K562 (cell line): Measurements from ENCODE around the gene NR3C1. TPM values are rescaled to one million over a fixed set of nuclear protein-coding genes. Genes with fewer than 3 reads are reported as not detected.

Experiments
- ATAC-seq: fragments of 200-7000 bp; cut with Tn5 transposase; 3 replicates; pipeline ENCODE4 v1.9.1; 2020; ENCODE audit warnings: moderate library complexity
- BruUV-seq: library from RNA; stranded (reverse); fragments of 400-500 nt; replicated peaks from 2 replicates; lab custom pipeline; 2021; lab: Mats Ljungman, UMichigan
- CTCF ChIA-PET: fragments of 300-600 bp; formaldehyde crosslinking; extraction: SDS; loops from one replicate; lab custom pipeline; 2021; ENCODE audit warnings: low intra/inter-chr PET ratio; lab: Yijun Ruan, JAX
- POLR2A ChIA-PET: fragments of 300-600, 350-650 bp; sonication (Branson Sonifier 250); formaldehyde crosslinking; extraction: SDS; loops from one replicate; lab custom pipeline; 2021; ENCODE audit warnings: antibody characterized with exemption, inconsistent platforms; lab: Yijun Ruan, JAX
- DNase-seq, 4 experiments: peaks; one replicate each; pipeline versions ENCODE4 v3.0.0 to v3.0.0-alpha.2; 2011 to 2018; ENCODE audit warnings: low spot score in 3 of 4, mixed read lengths in 3 of 4; ENCODE audit errors: extremely low read depth in 1 of 4
- FAIRE-seq: peaks from 2 replicates; lab custom pipeline; 2011; peaks lifted over from hg19 to GRCh38; lab: Jason Lieb, UNC
- H2AFZ ChIP-seq: 2 replicates; pipeline ENCODE4 v1.6.0; 2011; ENCODE audit warnings: low read depth, low read length, control low read depth, inconsistent platforms
- H3K27ac ChIP-seq: fragments of 200-600 bp; 3 replicates; pipeline ENCODE4 v1.8.0; 2011; ENCODE audit warnings: low read depth, mild to moderate bottlenecking, control low read depth, inconsistent platforms, low read length, moderate library complexity, mixed read lengths; ENCODE audit errors: extremely low read depth
- H3K27me3 ChIP-seq, 2 experiments: fragments of 300-600 bp in 1 of 2; 2 replicates in 1 of 2; 3 replicates in 1 of 2; pipeline versions ENCODE4 v1.6.0 to v1.8.0; 2011; ENCODE audit warnings: inconsistent platforms in 2 of 2, low read length in 2 of 2, mild to moderate bottlenecking in 1 of 2, mixed read lengths in 1 of 2, moderate library complexity in 1 of 2; ENCODE audit not compliant: control insufficient read depth in 2 of 2, insufficient read depth in 2 of 2
- H3K36me3 ChIP-seq: fragments of 300-600 bp; 3 replicates; pipeline ENCODE4 v1.8.0; 2011; ENCODE audit warnings: mild to moderate bottlenecking, low read length, inconsistent platforms; ENCODE audit not compliant: control insufficient read depth, insufficient read depth
- H3K4me1 ChIP-seq, 2 experiments: fragments of 200-600 bp in 1 of 2; replicated peaks in 1 of 2; 2 replicates in 1 of 2; 3 replicates in 1 of 2; pipeline versions ENCODE4 v1.5.1 to v1.8.0; 2011; ENCODE audit warnings: inconsistent platforms in 2 of 2, low read length in 2 of 2, mild to moderate bottlenecking in 1 of 2, mixed read lengths in 1 of 2, moderate library complexity in 1 of 2; ENCODE audit not compliant: control insufficient read depth in 2 of 2, insufficient read depth in 2 of 2
- H3K4me2 ChIP-seq: 2 replicates; pipeline ENCODE4 v1.6.1; 2011; ENCODE audit warnings: low read length, control low read depth, inconsistent platforms, mixed read lengths; ENCODE audit not compliant: insufficient read depth
- H3K4me3 ChIP-seq: fragments of 200-600 bp; sonication (generic), shearing (Covaris generic); 2 replicates; pipeline ENCODE4 v1.5.1; 2016; ENCODE audit warnings: control low read depth, inconsistent platforms
- H3K79me2 ChIP-seq: fragments of 200-600 bp; 3 replicates; pipeline ENCODE4 v1.8.0; 2011; ENCODE audit warnings: low read length, inconsistent platforms; ENCODE audit not compliant: control insufficient read depth, insufficient read depth
- H3K9ac ChIP-seq, 2 experiments: 2 replicates each; pipeline versions ENCODE4 v1.6.0 to v1.6.1; 2011; ENCODE audit warnings: low read depth in 2 of 2, low read length in 2 of 2, control low read depth in 1 of 2, inconsistent platforms in 1 of 2, mild to moderate bottlenecking in 1 of 2, mixed read lengths in 1 of 2; ENCODE audit not compliant: insufficient read depth in 1 of 2
- H3K9me1 ChIP-seq: one replicate; pipeline ENCODE4 v1.6.0; 2011; ENCODE audit warnings: inconsistent platforms, mild to moderate bottlenecking, low read length, moderate library complexity; ENCODE audit not compliant: control insufficient read depth, insufficient read depth
- H3K9me3 ChIP-seq: replicated peaks from 2 replicates; pipeline ENCODE4 v1.5.1; 2011; ENCODE audit warnings: low read depth, low read length, inconsistent platforms; ENCODE audit not compliant: control insufficient read depth, insufficient read depth
- H4K20me1 ChIP-seq: replicated peaks from 2 replicates; pipeline ENCODE4 v1.6.1; 2011; ENCODE audit warnings: low read length, inconsistent platforms, mixed read lengths; ENCODE audit not compliant: control insufficient read depth, insufficient read depth
- MEF2D ChIP-seq: conservative IDR thresholded peaks from 2 replicates; pipeline ENCODE4 v1.6.1; 2016; ENCODE audit warnings: low read depth, missing genetic modification characterization, missing compliant biosample characterization
- RBM15 ChIP-seq: fragments of 200-400 bp; formaldehyde crosslinking; IDR thresholded peaks from 2 replicates; pipeline ENCODE4 v1.6.1; 2018; ENCODE audit warnings: mild to moderate bottlenecking, low read length, moderate library complexity; ENCODE audit not compliant: insufficient read depth
- YY1 ChIP-seq, 3 experiments: IDR thresholded peaks; 2 replicates each; pipeline ENCODE4 v1.6.1; 2011; ENCODE audit warnings: low read length in 2 of 3, mild to moderate bottlenecking in 2 of 3, moderate library complexity in 2 of 3, borderline replicate concordance in 1 of 3, control low read depth in 1 of 3, low read depth in 1 of 3; ENCODE audit not compliant: insufficient read depth in 3 of 3, insufficient replicate concordance in 2 of 3, control insufficient read depth in 1 of 3, insufficient read length in 1 of 3; ENCODE audit errors: extremely low read depth in 1 of 3
- ZC3H4 ChIP-seq: sonication (generic); formaldehyde crosslinking; IDR thresholded peaks from 2 replicates; pipeline ENCODE4 v1.9.0; 2021; ENCODE audit warnings: missing genetic modification reagents, borderline replicate concordance
- WGBS: fragments of 100-300 bp; shearing (Covaris generic); methylation state at CpG from one replicate; pipeline ENCODE4 v1.1.6; 2016; ENCODE audit warnings: low coverage, mixed read lengths; ENCODE audit not compliant: insufficient coverage; ENCODE audit errors: missing lambda C conversion rate; 5-methylcytosine and 5-hydroxymethylcytosine counted together
- in situ Hi-C: fragments of 300-500 bp; cut with MboI; formaldehyde crosslinking; loops from 4 replicates; pipeline ENCODE4 v1.15.0; 2018; ENCODE audit warnings: inconsistent platforms, mixed read lengths
- intact Hi-C: fragments of 100-400 bp; cut with micrococcal nuclease; formaldehyde crosslinking; loops from 2 replicates; pipeline ENCODE4 v1.14.2; 2022
- polyA plus RNA-seq, 8 experiments: library from polyadenylated mRNA; depleted of rRNA in 4 of 8; stranded (reverse) in 5 of 8; unstranded in 3 of 8; fragments of >200 nt; fragmentation: Nextera tagmentation in 2 of 8; fragmentation: Illumina TruSeq in 1 of 8; extraction: Ambion mirVana in 2 of 8; extraction: Trizol in 1 of 8; gene quantifications; 2 replicates each; pipeline versions ENCODE4 v1.2.1 to v1.2.3, GENCODE V29; 2011 to 2014; ENCODE audit warnings: inconsistent platforms in 1 of 8, missing spikeins in 1 of 8
- total RNA-seq, 7 experiments: library from RNA; depleted of rRNA in 6 of 7; stranded (reverse); fragments of >200 nt in 6 of 7; fragmentation: Illumina TruSeq in 2 of 7; extraction: Trizol in 2 of 7; gene quantifications; 2 replicates each; pipeline versions ENCODE4 v1.2.1 to v1.2.3, GENCODE V29; 2011 to 2021; ENCODE audit warnings: low replicate concordance in 1 of 7
- TF ChIP-seq, protein P1 (sequence below): sonication (generic); formaldehyde crosslinking; IDR thresholded peaks from 2 replicates; pipeline ENCODE4 v1.8.1; 2023; ENCODE audit warnings: mild to moderate bottlenecking, missing genetic modification reagents
- TF ChIP-seq, protein P2 (sequence below): fragments of 450-650 bp; formaldehyde crosslinking; IDR thresholded peaks from 2 replicates; pipeline ENCODE4 v1.4.0; 2020; ENCODE audit warnings: mild to moderate bottlenecking, mixed read lengths

NR3C1 gene
- total and polyA plus RNA-seq, 9 of the 15 experiments (the other 6 are each of a cell fraction or from before 2014, with no cell fraction given), result 8.2 to 36.0 (median 15.0) TPM

DNA sequence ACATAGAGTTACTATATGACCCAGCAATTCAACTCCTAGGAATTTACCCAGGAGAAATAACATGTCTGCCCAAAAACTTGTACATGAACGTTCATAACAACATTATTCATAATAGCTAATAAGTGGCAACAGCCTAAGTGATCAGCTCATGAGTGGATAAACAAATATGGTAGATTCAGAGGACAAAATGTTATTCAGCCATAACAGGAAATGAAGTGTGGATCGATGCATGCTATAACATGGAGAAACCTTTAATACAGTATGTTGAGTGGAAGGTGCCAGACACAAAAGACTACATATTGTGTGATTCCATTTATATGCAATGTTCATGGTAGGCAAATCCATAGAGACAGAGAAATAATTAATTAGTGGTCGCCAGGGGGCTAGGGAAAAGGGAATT, 22.3 kb upstream of the NR3C1 start:
- no peak overlapping the region for H3K9ac ChIP-seq
- no peak overlapping the region for H3K4me2 ChIP-seq
- CTCF ChIA-PET, result no interaction called here
- in situ Hi-C loops (no loop called here), intact Hi-C loops (no loop called here)
- DNase-seq, result no peak
- ATAC-seq, result no peak
- H3K27me3 ChIP-seq, result no peaks in the 10 kb centered on the region; a peak in 2 of 5 replicates
- POLR2A ChIA-PET, result no interaction called here
- H3K4me3 ChIP-seq, result no peak overlapping the region
- no peak overlapping the region for H3K27ac ChIP-seq
- no peaks in the 10 kb centered on the region for H3K4me1 ChIP-seq
- no peak for FAIRE-seq
- H3K79me2 ChIP-seq, result no peaks in the 10 kb centered on the region
- 6% methylated on average over 3 of the region's 3 CpGs for WGBS
- H3K36me3 ChIP-seq, result no peaks in the 10 kb centered on the region
- H2AFZ ChIP-seq, result no peak overlapping the region
- no peaks in the 10 kb centered on the region for H3K9me1 ChIP-seq
- H4K20me1 ChIP-seq, result no peaks in the 10 kb centered on the region
- BruUV-seq, result no TSS peak
- H3K9me3 ChIP-seq, result no peaks in the 10 kb centered on the region
- no peak for TF ChIP-seq MEF2D
- TF ChIP-seq, protein P1, sequence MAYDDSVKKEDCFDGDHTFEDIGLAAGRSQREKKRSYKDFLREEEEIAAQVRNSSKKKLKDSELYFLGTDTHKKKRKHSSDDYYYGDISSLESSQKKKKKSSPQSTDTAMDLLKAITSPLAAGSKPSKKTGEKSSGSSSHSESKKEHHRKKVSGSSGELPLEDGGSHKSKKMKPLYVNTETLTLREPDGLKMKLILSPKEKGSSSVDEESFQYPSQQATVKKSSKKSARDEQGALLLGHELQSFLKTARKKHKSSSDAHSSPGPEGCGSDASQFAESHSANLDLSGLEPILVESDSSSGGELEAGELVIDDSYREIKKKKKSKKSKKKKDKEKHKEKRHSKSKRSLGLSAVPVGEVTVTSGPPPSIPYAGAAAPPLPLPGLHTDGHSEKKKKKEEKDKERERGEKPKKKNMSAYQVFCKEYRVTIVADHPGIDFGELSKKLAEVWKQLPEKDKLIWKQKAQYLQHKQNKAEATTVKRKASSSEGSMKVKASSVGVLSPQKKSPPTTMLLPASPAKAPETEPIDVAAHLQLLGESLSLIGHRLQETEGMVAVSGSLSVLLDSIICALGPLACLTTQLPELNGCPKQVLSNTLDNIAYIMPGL (CRISPR knock-in tag), result no peak
- TF ChIP-seq, all 486 proteins: peak for 0

DNA sequence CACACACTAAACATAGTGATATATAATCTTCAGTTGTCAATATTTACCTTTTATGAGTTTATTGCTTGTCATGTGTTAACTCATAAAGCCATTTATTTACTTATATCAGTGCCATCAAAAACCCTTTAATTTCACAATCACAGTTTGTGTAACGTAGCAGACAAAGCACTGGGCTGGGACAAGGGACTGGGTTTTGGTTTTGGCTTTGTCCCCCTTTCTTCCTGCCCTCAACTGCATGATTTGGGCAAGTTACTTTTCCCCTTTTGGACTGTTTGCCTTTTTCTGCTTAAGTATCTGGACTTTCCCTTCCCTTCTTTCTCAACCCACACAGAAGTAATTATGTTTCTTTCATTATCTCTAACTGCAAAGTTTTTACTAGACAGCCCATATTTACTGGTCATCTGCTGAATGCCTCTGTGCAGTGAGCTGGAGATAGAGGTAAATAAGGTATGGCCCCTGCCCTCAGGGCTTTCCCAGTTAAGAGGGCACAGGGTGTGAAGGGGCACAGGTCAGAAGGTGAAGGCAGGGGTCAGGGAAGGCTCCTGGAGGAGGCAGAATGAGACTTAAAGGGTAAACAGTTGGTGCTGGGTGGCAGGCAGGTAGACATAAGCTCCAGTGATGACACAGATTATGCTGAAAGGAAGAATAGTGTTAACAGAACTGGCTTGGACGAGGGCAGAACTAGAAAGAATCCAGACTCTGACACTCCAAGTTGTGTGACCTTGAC, 14.8 kb upstream of the NR3C1 start:
- Histone ChIP-seq H3K27ac (no peak overlapping the region), H3K4me3 (no peak overlapping the region), H3K9me3 (no peaks in the 10 kb centered on the region), H3K27me3 (peaks cover 0 to 2% of the 10 kb centered on the region in 2 experiments; a peak in 1 of 5 replicates), H3K79me2 (no peaks in the 10 kb centered on the region), H3K9ac (no peak overlapping the region), H2AFZ (no peak overlapping the region), H4K20me1 (no peaks in the 10 kb centered on the region), H3K36me3 (no peaks in the 10 kb centered on the region), H3K9me1 (no peaks in the 10 kb centered on the region), H3K4me1 (no peaks in the 10 kb centered on the region; a peak in 2 of 5 replicates), H3K4me2 (no peak overlapping the region)
- POLR2A ChIA-PET, result no interaction called here
- ATAC-seq (no peak), FAIRE-seq (no peak), DNase-seq (no peak)
- intact Hi-C loops (loop anchor here (10.0 kb wide), 1 partner anchor 756 kb away; the partner anchor contains the start of genes KCTD16 and YIPF5), in situ Hi-C loops (no loop called here)
- BruUV-seq, result no TSS peak
- CTCF ChIA-PET, result no interaction called here
- WGBS, result 15% methylated on average over 2 of the region's 2 CpGs
- TF ChIP-seq RBM15 (no peak), YY1 (IDR thresholded peaks at IDR 0.05; ENCODE audit: borderline replicate concordance in 1 of 3, control insufficient read depth in 1 of 3, extremely low read depth in 1 of 3, insufficient read depth in 3 of 3, insufficient read length in 1 of 3, insufficient replicate concordance in 2 of 3, low read depth in 1 of 3, low read length in 2 of 3) (no peak), ZC3H4 (CRISPR knock-in tag) (no peak)
- TF ChIP-seq, protein P2, sequence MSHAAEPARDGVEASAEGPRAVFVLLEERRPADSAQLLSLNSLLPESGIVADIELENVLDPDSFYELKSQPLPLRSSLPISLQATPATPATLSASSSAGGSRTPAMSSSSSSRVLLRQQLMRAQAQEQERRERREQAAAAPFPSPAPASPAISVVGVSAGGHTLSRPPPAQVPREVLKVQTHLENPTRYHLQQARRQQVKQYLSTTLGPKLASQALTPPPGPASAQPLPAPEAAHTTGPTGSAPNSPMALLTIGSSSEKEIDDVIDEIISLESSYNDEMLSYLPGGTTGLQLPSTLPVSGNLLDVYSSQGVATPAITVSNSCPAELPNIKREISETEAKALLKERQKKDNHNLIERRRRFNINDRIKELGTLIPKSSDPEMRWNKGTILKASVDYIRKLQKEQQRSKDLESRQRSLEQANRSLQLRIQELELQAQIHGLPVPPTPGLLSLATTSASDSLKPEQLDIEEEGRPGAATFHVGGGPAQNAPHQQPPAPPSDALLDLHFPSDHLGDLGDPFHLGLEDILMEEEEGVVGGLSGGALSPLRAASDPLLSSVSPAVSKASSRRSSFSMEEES (CRISPR knock-in tag), result no peak
